DMS153 treated with DMSO at 0.1 percent for 48 hours (cell line): ENCODE results near the gene ERC2.
"Not testable (repeated sequence)": the region's sequence is repeated elsewhere in the genome, so short reads cannot be mapped to it uniquely, and the experiment has no call there.

Experiments
- DNase-seq: peaks from one replicate; lab custom pipeline; 2025; ENCODE audit not compliant: unreplicated experiment; lab: John Stamatoyannopoulos, UW

ERC2 gene

GRCh38 chr3:55858302-55858701 lies 610.0 kb downstream of the ERC2 start:
- no peak for DNase-seq

DNA sequence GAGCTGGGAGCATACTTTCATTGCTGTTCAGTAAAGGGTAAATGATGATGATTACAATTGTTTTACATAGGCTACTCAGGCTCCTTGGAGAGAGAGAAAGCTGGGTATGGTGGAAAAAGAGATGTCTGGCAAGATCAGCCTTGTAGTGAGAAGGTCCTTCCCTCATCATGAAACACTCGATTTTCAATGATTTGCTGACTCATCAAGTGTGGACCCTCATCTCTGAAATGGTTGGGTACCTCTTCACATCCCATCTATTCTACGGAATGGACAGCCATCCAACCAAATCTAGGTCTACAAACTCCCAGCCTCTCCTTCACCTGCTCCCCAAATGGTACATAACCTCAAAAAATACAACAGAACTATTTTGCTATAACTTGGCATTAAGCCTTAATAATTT lies 610.6 kb downstream of the ERC2 start:
- no peak for DNase-seq

DNA sequence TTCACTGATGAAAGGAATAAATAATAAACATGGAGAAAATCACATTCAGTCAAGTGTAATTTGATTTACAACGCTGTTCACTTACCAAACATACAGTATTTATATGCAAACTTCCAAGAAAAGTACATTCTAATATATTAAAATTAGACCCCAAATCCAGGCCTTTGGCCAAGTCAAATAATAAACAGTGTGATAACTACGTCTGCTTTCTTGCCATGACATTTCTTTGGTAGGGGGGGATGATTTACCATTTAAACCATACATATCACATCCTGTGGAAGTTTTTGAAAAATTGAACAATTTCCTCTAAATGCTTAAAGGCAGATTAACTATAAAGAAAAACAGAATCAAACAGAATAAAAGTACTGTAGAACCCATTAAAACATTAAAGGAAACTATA lies 613.0 kb downstream of the ERC2 start:
- no peak for DNase-seq

GRCh38 chr3:55854494-55854893 lies 613.8 kb downstream of the ERC2 start:
- DNase-seq, result no peak

DNA sequence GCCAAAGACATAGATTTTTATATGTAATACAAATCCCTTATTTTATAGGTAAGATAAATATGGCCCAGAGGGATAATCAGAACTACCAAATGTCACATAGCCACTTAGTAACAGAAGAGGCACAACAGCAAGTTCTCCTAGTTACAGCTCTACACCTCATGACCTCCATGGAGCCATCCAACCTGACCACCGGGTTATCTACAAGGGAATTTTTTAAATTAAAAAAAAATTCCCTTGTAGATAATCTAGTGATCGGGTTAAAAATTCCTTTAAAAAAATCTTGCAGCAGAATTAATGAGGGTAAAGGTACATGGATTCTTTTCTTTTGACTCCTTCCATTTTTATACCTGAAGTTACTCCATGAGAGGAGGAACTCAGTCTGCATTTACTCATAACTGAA lies 615.9 kb downstream of the ERC2 start:
- DNase-seq, result no peak

GRCh38 chr3:55842204-55842603 lies 626.1 kb downstream of the ERC2 start:
- no peak for DNase-seq

DNA sequence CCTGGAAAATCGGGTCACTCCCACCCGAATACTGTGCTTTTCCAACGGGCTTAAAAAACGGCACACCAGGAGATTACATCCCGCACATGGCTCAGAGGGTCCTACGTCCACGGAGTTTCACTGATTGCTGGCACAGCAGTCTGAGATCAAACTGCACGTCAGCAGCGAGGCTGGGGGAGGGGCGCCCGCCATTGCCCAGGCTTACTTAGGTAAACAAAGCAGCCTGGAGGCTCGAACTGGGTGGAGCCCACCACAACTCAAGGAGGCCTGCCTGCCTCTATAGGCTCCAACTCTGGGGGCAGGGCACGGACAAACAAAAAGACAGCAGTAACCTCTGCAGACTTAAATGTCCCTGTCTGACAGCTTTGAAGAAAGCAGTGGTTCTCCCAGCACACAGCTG lies 636.4 kb downstream of the ERC2 start:
- not testable (repeated sequence) for DNase-seq

- DNase-seq, result no peak
These were observed 639.6 kb downstream of the ERC2 start for GRCh38 chr3:55828712-55829111.

- no peak for DNase-seq
These were observed 640.5 kb downstream of the ERC2 start for GRCh38 chr3:55827786-55828185.

GRCh38 chr3:55826731-55827496 lies 641.4 kb downstream of the ERC2 start:
- no peak for DNase-seq

GRCh38 chr3:55826097-55826496 lies 642.2 kb downstream of the ERC2 start:
- DNase-seq, result no peak

DNA sequence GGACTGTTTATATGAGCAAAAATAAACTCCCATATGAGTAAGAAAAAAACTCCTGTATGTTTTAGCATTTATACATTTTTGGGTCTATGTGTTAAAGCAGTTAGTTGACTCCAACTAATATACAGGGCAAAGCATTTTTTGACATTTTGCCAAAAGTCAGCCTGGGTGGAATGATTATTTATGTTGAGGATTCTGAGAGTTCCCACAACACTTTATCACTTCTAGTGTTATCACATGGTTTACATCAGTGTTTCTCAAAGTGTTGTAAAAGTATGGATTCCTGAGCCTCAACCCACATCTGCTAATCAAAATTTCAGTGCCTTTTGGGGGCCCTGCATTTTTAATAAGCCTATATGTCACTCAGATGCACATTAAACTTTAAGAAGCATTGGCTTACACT lies 643.9 kb downstream of the ERC2 start:
- DNase-seq, result no peak

- DNase-seq, result no peak
These were observed 644.4 kb downstream of the ERC2 start for GRCh38 chr3:55823829-55824228.

GRCh38 chr3:55823001-55823400 lies 645.3 kb downstream of the ERC2 start:
- no peak for DNase-seq

DNA sequence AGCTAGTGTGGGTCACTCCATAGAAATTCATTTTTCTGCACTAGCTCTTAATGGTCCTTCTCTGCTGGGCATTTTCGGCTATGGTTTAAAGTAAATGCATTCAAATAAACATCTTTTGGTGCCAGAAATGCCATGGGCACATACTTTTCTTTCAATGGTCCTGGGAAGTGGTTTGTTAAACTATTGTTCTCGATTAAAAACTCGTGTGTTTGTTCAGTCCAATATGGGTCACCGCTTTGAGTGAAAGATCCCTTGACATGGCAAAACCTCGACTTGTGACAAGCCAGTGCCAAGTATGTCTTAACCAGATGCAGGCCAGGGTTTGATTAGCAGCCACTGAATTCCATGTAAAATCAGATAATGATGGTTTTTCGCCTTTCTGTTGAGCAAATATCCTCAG lies 649.3 kb downstream of the ERC2 start:
- no peak for DNase-seq

DNA sequence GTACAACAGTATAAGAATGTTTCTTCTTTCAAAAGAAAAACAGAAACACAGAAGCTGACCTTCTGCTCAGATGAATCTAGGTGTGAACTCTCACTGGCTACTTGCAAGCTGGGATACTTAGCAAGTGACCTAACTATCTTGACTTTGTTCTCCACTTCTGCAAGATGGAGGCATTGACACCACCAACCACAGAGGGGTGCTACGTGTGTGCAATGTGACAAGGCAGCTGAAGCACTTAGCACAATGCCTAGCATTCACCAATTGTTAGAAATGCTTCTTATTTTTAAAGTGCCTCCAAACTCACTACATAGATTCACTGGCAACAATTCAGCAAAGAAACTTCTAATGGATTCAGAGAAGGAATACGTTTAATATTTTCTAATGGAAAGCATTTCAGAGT lies 649.8 kb downstream of the ERC2 start:
- no peak for DNase-seq

DNA sequence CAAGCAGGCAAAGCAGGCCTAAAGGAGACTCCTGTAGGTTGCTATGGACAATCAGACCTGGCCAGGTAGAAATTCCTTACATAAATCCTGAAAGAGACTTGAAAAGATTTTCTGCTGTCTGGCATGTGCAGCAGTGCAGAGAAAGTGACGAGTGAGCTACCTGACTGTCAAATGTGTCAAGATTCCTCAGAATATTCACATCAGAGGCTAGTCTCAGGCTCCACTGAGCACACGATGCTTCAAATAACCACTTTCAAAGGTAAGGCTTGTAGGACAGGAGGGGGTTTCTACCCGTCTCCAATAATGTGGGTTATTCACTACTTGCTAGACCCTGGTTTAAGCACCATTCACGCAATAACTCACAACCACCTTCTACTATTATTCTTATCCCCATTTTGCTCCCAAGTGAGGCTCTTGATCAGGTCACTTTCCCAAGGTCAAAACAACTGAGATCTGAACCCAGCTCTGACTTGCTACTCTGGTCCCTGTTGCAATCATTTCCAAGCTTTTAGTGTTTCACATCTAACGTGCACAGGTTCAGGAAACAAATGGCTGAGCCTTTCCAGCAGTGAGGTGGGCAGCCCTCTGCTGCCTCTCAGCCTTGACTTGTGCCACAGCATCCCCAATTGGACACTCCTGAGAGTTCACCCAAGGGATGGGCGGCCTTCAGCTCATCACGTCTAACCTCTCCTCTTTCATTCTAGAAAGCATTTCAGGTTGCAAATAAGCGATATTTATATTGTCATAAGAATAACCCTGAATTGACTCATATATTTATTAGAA lies 651.3 kb downstream of the ERC2 start:
- DNase-seq, result no peak

DNA sequence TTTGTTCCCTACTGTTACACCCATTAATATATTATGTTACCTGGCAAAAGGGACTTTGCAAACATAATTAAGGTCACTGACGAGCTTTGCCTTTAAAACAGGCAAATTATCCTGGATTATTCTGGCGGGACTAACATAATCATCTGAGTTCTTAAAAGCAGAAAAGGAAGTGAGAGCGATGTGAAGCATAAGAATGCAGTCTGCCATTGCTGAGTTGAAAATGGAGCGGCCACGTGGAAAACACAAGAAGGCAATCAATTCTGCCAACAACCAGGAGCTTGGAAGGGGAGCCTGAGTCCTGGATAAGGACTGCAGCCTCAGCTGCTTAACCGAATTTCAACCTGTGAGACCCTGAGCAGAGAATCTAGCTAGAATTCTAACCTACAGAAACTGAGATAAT lies 653.0 kb downstream of the ERC2 start:
- no peak for DNase-seq

- no peak for DNase-seq
These were observed 654.8 kb downstream of the ERC2 start for GRCh38 chr3:55813268-55814097.

GRCh38 chr3:55812394-55813013 lies 655.8 kb downstream of the ERC2 start:
- no peak for DNase-seq

DNA sequence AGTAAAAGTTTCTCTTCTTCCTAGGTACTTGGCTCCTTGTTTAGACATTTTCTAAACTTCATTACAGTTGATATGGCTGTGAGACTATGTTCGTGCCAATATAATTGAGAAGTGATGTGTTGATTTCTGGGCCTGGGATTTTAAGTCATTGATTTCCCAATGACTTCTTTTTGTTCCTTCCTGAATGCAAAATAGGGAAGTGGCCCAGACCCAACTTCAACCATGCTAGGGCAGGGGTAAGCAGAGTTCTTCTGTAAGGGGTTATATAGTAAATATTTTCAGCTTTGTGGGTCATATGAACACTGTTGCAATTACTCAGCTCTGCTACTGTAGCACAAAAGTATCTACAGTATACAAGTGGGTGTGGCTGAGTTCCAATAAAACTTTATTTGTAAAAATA lies 661.1 kb downstream of the ERC2 start:
- no peak for DNase-seq
